ENCODE results near the gene TPRN.

- no peak for TF ChIP-seq CTCF (IDR thresholded peaks at IDR 0.05)
- TF ChIP-seq POLR2A (IDR thresholded peaks at IDR 0.05) = no peak
Observed at GRCh38 chr9:137185921-137186320, 14.6 kb downstream of the TPRN start.

Measured in body of pancreas (tissue), 4 donors.